Adrenal gland (tissue), 5 donors: ENCODE results near the gene ADAMTS7.
"Not testable (repeated sequence)": the region's sequence is repeated elsewhere in the genome, so short reads cannot be mapped to it uniquely, and the experiment has no call there.

Experiments
- CTCF ChIP-seq, 6 experiments: fragments of 450-650 bp in 4 of 6; fragments of 200-600 bp in 2 of 6; sonication (generic) in 1 of 6; IDR thresholded peaks; 1 replicate in 5 of 6; 2 replicates in 1 of 6; pipeline versions ENCODE4 v1.5.1 to v1.8.0; 2016 to 2021; ENCODE audit warnings: antibody characterized with exemption in 6 of 6, mild to moderate bottlenecking in 2 of 6, moderate library complexity in 1 of 6
- POLR2A ChIP-seq, 2 donors: fragments of 450-650 bp; IDR thresholded peaks; one replicate each; pipeline ENCODE4 v1.6.1; 2017; ENCODE audit warnings: antibody characterized with exemption in 2 of 2, mild to moderate bottlenecking in 2 of 2, moderate library complexity in 1 of 2
- donor health status: DM: no; HTN: no; CAD: no.

GRCh38 chr15:78781381-78781780, 29.9 kb downstream of the ADAMTS7 start:
- not testable (repeated sequence) for TF ChIP-seq CTCF, POLR2A (IDR thresholded peaks at IDR 0.05)
